Stimulated activated CD8-positive, alpha-beta memory T cell treated with anti-CD3 and anti-CD28 coated beads, Interleukin-15, amount 100 ng/mL, for 48 hours (primary cell): ENCODE data around the gene THEM5.

Experiments used
- DNase-seq, 2 donors: peaks; one replicate each; pipeline ENCODE4 v3.0.0-alpha.2; 2020; ENCODE audit warnings: low read depth in 2 of 2

The THEM5 gene

DNA sequence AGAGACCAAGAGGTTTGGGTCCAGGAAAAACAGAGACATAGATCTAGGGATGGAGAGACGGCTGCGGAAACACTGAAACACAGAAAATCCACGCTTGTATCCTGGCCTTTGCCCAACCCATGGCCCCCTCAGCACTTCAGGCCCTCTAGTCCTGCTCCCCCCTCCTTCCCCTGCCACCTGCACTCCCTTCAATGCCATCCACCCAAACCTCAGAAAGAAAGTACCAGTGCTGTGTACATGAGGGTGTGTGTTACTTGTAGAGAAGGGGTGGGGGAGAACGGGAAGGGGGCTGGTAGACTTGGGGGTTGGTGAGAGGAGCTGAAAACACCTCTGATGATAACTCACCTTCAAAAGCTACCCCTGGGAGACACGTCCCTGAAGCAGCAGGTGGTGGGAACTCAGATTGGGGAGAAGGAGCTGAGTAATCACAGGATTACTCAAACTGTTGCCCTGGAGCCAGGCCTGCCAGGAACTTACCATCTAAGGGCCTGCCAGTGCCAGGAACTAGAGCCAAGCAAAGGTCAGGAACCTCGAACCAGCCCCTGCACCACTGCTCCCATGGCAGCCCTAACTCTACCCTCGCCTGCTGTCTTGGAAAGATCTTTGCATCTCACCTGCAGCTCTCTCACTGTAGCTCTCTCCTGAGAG is 33.4 kb downstream of the THEM5 start:
- no peak for DNase-seq

DNA sequence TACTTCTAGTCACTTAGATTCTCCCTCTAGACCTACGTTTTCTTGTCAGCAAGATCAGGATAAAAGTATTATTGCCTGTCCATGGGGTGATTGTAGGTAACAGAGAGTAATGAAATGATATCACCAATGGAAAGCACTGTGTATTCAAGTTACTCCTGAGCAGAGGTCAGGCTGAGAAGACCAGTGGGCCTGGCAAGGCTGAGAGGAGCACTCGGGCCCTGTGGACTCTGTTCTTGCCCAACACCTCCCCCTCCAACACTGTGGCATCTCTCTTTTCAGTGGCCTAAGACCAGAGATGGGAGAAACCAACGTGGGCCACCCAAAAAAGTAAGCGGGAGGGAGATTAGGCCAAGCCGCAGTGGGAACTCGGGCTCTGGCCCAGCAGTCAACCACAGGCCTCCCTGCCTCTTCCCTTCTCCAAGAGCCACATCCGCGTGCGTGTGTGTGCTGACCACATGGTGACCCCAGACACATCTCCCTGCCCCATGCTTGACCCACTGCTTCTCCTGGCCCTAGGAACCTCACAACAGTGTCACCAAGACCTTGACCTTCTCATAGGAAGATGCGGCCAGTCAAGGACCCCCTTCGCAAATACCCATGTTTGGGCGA is 34.2 kb downstream of the THEM5 start:
- DNase-seq: no peak

DNA sequence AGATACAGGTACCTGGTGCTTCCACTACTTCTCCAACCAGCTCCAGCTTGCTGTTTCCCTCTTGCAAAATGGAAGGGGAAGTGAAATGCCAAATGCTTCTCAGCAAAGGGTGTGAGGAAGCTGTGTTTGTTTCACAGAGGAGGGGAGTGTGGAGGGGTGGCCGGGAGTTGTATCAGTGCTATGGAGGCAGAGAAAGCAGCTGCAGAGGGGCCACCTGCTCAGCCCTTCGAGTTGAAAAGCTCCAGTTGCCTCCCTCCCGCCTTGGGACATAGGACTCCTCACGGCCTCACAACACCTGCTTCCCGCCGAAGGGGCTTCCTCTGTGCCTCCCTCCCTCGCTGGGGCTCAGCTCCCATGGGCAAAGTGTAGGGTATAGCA is 36.2 kb downstream of the THEM5 start:
- DNase-seq: no peak

DNA sequence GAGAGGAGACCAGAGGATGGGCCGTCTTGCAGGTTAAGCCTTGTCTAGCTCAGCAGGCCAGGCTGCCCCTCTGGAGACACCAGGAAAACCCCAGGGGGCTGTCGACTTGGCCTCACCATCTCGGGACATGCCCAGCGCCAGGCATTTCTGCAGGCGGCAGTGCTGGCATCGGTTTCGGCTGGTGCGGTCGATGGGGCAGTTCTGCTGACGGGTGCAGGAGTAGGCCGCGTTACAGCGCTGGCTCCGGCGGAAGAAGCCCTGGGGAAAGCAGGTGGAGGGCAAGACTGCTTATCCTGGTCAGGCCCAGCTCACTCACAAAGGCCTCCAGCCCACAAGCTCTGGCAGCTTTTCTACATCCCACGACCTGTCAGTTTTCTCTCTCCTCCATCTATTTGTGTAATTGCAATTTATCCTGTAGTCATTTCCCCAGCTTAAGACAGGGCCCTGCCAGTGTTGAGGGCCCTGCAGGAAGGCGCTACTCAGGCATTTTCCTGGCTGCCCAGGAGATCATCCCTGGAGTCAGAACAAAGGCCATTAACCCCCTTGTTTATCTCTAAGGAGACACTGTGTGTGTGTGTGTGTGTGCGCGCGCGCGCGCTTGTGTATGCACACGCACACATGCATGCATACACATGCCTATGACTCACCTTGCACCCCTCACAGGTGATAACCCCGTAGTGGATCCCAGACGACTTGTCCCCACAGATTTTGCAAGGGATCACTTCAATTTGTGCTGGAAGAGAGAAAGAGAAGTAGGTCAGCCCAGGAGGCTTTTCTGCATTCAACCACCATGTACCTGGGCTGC is 36.8 kb downstream of the THEM5 start:
- DNase-seq: no peak

DNA sequence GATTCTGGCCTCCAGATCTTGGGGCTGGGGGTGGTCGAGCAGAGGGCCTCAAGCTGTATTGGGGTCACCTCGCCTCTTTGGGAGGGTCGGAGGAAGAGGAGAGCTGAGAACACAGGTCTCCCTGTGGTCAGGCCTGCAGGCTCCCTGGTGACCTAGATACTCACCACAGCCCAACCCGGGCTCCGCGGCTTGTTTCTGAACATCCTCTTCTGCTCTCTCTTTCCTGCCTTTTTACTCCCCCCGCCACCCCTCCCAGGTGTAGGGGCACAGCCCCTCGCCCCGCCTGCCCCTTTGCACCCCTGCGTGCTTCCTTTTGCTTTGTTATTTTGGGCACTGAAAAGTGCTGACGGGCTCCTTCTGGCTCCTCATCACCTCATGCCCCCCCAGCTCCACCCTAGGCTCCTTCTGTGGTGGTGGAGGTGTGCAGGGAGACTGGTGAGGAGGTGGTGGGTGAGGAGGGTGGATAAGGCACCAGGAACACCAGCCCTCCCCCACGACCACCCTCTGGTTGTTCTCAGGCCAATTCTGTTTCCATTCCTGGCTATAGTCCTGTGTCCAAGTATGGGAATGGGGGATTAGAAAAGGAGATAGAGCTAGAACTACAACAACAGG is 37.7 kb downstream of the THEM5 start:
- DNase-seq: no peak

DNA sequence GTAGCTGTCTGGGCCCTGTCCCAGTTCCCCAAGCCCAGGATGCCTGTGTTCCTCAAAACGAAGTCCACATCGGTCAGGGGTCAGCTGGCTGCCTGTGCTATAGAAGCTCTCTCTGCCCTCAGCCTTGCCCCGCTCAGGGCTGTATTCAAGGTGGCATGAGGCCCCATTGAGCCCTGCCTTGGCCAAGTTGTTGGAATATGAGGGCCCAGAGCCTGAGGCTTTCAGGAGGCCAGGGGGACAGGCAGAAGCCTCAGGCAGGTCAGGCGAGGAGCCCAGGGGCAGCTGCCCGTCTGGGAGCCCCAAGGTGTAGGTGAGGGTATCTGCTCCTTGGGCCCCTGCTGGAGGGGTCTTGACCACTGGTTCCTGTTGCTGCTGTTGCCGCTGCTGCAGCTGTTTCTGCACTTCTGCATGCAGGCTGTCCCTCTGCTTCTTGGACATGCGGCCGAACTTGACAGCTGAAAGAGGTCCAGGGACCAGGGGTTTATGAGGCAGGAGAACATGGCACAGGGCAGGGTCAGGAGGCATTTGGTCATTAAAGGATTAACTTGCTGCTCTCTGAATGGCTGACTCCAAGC is 38.5 kb downstream of the THEM5 start:
- DNase-seq: no peak

DNA sequence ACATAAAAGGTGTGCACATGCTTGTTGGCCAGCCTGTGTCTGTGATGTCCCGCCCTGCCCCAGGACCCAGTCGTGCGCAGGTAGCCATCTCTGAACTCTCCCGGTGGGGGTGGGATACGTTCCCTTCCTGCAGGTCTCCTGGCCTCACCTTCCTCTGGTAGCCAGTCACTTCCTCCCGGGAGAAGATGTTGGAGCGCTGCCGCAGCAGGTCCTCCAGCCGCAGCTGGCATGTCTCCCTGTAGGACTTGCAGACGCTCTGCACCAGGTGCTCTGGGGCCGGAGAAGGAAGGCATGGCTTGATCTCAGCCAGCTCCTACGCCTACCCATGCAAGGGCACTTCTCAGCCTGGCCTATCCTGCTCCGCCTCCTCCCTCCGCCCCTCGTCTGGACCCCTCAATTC is 39.1 kb downstream of the THEM5 start:
- no peak for DNase-seq

DNA sequence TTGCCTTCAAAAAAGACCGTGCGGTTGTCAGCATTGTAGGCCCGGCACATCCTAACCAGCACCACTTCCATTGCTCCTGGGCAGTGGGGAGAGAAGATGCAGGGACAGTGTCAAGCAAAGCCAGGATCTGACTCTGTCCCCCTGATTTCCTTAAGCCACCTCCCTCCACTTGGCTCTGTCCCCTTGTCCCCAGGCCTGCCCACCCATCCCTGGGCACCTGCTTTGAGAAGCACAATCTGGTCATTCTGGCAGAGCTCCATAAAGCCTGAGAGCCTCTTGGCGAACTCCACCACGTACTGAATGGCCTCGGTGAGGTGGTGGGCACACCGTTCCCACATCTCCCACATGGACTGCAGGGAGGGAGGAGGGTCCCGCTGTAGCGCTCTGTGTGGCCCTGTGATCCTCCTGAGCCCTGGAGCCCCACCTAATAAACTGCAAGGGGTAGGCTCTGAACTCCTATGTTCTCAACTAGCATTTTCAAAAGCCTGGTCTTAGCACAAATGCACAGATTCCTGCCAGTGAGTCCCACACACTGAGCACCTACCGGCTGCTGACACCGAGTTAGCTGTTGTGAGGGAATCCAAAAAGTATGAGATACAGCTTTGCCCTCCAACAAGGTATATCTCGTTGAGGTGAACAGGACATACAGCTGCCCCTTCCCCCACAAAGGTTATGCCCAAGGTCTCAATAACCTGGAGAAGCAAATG is 40.1 kb downstream of the THEM5 start:
- DNase-seq: no peak

DNA sequence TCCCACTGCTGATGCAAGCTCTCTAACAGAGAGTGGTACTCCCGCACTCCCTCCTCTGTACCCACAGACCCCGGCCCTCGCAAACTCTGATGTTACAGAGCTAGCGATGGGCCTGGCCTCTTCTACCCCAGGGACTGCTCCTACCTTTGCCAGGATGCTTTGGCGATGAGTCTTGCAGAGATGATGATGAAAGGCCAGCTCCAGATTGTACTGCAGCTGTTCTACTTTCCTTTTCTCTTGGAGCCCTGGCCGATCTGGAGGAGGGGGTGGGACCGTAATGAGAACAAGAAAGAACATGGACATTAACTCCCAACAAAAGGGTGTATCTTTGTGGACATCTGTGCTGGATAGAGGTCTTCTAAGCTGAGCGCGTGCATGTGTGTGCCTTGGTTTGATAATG is 42.3 kb downstream of the THEM5 start:
- no peak for DNase-seq

DNA sequence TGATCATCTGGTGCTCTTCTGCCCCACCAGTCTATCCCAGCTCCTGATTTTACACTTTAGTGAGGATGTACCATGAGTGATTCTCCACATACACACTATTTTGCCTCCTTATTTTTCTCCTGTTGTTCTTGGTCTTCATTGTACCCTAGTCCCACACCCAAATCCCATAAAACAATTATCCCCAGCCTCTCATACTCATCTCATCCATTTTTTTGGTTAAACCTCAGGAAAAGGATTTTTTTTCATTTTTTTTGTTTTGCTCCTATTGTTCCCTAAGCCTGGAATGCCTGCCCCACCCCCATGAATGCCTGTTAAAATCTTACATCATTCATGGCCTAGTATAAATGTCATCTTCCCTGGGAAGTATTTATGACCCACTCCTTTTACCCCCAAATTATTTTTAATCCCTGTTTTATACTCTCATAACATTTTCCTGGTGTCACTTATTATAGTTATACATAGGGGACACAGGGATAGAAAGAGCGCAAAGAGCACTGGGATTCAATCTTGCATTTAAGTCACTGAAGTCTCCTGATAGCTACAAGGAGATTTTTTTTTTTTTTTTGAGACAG is 43.4 kb downstream of the THEM5 start:
- DNase-seq: no peak

DNA sequence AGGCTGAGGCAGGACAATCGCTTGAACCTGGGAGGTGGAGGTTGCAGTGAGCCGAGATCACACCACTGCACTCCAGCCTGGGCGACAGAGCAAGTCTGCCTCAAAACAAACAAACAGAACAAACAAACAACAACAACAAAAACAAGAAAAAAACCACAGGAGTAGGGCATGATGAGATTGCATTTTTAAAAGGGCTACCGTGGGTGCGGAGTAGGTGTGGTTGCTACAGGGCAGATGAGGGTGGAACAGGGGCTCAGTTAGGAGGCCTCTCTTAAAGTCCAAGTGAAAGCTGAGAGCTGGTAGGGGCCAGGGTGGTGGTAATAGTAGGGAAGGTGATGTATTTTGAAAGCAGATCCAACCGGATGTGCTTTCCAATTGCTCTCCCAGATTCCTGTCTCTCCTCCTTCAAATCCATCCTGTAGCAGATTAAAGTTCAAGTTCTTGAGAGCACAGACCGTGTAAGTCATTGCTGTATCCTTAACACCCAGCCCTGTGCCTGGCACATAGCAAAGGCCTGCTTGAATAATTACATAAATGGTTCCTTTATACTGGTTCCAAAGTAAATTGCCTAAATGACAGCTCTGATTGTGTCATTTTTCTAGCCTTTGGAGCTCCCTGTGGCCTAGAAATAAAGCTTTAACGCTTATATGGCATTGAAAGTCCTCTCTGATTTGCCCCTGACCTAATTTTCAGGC is 44.1 kb downstream of the THEM5 start:
- DNase-seq: no peak

DNA sequence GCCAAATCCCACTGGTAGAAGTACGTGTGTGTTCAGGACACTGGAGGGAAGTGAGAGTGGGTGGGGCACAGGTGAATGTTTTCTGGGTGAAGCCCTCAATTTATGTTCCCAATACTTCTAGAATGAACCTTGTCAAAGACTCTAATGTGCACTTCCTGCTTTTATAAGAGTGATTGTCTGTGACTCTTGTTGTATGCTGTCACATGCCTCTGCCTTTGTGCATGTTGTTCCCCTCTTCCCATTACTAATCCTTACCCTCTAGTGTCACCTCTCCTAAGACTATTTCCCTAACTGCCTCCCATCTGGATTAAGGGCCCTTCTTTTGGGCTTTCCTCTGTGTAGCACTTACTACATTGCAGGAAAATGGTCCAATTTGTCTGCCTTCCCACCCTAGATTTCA is 45.7 kb downstream of the THEM5 start:
- DNase-seq: no peak

DNA sequence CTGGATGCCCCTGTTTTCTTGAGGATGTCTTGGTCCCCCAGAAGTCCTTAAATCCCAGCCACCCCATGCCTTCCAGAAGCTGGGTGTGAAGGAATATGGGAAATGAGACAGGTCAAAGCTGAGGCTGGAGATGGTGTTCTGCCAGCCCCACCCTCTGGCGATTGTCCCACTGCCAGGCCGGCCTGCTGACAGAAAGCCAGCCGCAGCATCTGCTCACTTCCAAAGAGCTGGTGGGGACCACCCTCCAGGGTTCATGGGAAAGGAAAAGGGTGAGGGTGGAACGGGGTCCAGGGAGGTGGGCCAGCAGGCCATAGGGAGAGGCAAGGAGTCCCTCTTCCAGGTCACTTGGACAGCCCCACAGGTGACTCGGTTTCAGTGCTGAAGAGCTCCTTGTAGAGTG is 46.4 kb downstream of the THEM5 start:
- no peak for DNase-seq

DNA sequence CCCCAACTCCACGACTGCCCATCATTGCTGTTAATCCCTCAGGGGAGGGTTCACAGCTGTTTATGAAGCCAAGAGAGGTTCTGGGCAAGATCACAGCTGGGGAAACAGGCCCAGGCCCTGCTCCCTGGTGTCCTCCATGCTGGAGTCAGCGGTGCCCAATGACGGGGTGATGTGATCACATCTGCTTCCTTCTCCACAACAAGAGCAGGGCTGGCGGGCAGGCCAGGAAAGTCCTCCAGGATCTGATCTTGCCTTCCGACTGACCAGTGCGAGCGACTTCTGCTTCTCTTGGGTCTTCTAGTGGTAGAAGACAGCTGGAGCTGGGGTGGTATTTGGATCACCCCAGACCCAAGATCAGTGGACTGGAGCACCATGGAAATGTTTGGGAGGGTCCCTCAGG is 47.3 kb downstream of the THEM5 start:
- no peak for DNase-seq

DNA sequence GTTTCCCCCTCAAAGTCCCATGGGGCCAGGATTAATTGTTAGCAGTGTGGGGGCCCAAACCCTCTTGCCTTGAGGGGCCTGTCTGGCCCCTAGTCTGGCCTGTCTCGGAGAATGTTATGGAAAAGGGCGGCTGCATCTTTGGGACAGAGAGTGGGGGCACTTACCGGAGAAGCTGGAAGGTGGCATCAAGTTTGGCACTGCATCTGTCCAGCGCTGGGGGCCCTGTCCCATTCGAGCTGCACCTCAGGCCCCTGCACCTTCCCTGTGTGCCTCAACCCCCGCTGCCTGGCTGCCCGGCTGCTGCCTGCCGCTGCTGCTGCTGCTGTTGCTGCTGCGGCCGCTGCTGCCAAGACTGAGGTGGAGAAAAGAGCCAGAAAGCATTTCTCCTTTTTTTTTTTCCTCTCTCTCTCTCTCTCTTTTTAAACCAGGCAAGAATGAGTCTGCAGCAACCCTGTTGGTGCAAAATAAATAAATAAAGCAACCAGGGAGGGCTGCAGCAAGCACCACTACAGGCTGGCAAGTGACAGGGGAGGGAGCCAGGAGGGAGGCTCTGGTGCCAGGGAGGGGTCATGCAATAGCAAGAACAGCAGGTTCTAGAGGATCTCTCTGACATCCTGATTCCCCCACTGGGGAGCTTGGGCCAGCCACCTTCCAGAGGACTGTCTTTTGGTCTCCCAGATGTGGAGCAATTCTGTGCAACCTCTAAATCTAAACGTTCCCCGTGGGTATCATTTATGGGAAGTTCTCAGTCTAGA is 48.3 kb downstream of the THEM5 start, which contains the start of gene LINGO4:
Gene LINGO4, minus strand, starts transcription at position 354 of the 755 bp plus-strand sequence. CDS start 2,715 bp downstream, outside the sequence.
- no peak for DNase-seq

DNA sequence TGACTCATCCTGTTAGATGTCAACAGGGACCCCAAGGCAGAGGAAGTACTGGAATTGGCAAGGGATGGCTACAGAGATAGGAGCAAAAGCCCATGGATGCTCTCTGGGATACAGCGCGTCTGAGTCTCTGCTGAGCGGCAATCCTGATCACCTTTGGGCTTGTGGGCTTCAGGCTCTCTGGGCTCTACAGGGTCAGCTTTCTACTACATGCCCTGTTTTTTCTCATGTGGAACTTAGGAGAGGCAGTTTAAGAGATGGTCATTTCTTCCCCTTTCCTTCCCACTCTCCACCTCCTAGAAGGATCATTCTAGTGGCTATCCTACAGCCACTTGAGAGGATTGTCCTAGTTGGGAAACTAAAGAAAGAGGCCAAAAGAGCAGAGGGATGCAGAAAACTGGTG is 49.6 kb downstream of the THEM5 start:
- DNase-seq: no peak

DNA sequence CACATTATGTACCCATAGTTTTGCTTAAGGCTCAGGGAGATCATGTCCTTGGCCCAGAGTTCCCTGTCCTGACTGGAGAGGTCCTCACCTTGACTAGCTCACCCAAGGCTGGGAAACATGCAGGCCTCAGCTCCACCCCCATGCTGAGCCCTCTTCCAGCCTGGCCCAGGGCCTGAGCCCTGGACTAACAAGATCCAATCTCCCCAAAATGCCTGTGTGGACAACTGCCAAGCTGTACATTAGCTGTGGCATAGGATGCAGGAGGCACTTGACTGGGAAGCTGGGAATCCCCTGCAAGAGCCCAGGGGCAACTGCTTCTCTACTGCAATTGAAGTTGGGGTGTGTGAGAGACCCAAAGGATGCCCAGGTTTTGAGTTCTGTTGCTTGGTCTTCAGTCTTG is 50.3 kb downstream of the THEM5 start:
- DNase-seq: no peak

DNA sequence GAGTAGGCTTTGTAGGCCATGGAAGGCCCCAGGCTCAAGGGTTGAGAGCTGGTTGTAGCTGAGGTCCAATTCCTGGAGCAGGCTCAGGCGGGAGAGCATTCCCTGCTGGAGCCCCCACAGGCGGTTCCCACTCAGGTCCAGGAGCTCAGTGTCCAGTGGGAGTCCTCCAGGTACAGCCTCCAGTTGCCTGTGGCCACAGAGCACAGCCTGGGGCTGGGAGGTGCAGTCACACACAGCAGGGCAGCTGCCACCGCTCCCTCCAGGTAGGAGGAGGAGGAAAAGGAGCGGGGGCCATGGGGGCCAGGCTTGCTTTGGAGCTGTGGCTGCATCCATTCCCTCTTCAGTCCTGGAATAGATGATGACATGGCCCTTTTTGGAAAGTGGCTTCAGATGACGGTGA is 51.1 kb downstream of the THEM5 start:
- DNase-seq: no peak

DNA sequence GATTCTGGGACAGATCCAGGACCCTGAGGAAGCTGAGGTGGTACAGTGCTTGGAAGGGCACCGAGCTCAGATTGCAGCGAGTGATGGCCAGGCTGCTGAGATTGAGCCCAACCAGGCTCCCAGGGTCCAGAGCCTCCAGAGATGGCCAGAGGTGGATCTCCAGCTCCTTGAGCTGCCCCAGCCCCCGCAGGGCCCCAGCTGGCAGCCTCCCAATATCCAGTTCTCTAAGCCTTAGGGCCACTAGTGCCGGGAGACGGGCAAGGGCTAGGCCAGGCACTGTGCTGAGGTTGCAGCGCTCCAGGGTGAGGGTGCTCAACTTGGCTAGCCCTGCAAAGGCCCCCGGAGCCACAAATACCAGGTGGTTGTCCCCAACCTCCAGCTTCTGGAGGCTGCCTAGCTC is 51.7 kb downstream of the THEM5 start:
- no peak for DNase-seq

DNA sequence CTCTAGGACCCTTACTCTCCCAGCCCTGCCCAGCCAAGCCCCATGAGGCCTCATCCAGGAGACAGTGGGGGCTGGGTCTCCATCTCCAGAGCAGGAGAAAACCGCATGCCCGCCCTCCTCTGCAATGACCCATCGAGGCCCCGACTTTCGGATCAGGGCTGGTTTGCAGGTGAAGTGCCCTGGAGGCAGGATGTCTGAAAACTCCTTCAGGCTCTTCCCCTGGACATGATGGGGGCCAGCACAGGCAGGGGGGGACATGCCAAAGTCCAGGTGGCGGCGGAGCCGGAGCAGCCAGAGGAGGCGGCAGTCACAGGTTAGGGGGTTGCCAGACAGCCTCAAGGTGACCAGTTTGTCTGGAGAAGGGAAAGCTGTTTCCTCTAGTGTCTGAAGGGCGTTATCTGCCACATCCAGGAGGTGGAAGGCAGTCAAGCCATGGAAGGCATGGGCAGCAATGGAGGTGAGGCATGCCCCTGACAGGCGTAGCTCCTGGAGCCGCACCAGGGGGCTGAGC is 52.1 kb downstream of the THEM5 start:
- DNase-seq: no peak
